Neural crest cell (in vitro differentiated cells): ENCODE measurements around the gene ATXN1L. TPM values are rescaled to one million over a fixed set of nuclear protein-coding genes. Genes with fewer than 3 reads are reported as not detected.
"Not testable (repeated sequence)": the region's sequence is repeated elsewhere in the genome, so short reads cannot be mapped to it uniquely, and the experiment has no call there.

Source experiments
- DNase-seq: peaks from one replicate; pipeline ENCODE4 v3.0.0; 2021; ENCODE audit warnings: low read depth, mixed read lengths, low spot score
- H3K27ac Mint-ChIP-seq: one replicate; pipeline ENCODE4 v1.8.0; 2021; ENCODE audit warnings: mild to moderate bottlenecking, mixed read lengths; ENCODE audit not compliant: unreplicated experiment
- H3K27me3 Mint-ChIP-seq: 2 replicates; pipeline ENCODE4 v1.8.0; 2021; ENCODE audit warnings: low read depth, mild to moderate bottlenecking, mixed read lengths
- H3K36me3 Mint-ChIP-seq: 2 replicates; pipeline ENCODE4 v1.8.0; 2021; ENCODE audit warnings: low read depth, mild to moderate bottlenecking, mixed read lengths
- H3K4me1 Mint-ChIP-seq: 2 replicates; pipeline ENCODE4 v1.8.0; 2021; ENCODE audit warnings: mixed read lengths
- H3K4me3 Mint-ChIP-seq: one replicate; pipeline ENCODE4 v1.8.0; 2021; ENCODE audit warnings: mild to moderate bottlenecking, mixed read lengths
- H3K9me3 Mint-ChIP-seq: 2 replicates; pipeline ENCODE4 v1.8.0; 2021; ENCODE audit warnings: mixed read lengths
- CTCF ChIP-seq: fragments of 200-600 bp; sonication (generic); conservative IDR thresholded peaks from 2 replicates; pipeline ENCODE4 v1.5.0; 2021; ENCODE audit warnings: antibody characterized with exemption, mild to moderate bottlenecking
- total RNA-seq: library from RNA; stranded (reverse); gene quantifications from 2 replicates; pipeline ENCODE4 v1.2.1, GENCODE V29; 2021

Gene ATXN1L
- total RNA-seq, 1 donor from 2014 or later, result 28.4 TPM

- TF ChIP-seq CTCF, result no peak
- H3K4me1 Mint-ChIP-seq, result peaks cover 25% of the 10 kb centered on the region
- peak; percentile 76 for DNase-seq
Measured at GRCh38 chr16:71808593-71809459, 37.0 kb upstream of the ATXN1L start, which contains the start of gene AP1G1. Gene AP1G1, minus strand, starts transcription at chr16:71808834. Its CDS starts 19,355 bp downstream, at chr16:71789479.

GRCh38 chr16:71810155-71810530, 35.6 kb upstream of the ATXN1L start:
- H3K36me3 Mint-ChIP-seq, H3K9me3 Mint-ChIP-seq, H3K27me3 Mint-ChIP-seq: not testable (repeated sequence)

More at GRCh38 chr16:71808593-71809459, 37.0 kb upstream of the ATXN1L start, which contains the start of gene AP1G1:
- Mint-ChIP-seq H3K27ac (peak within 1 kb of the TSS; percentile 100), H3K4me3 (peak within 1 kb of the TSS; percentile 93), H3K9me3 (no peaks in the 10 kb centered on the region), H3K36me3 (no peaks in the 10 kb centered on the region), H3K27me3 (no peaks in the 10 kb centered on the region)

GRCh38 chr16:71811261-71811803, 34.4 kb upstream of the ATXN1L start:
- DNase-seq, result no peak
- Mint-ChIP-seq H3K36me3 (no peaks in the 10 kb centered on the region), H3K4me1 (peaks cover 24% of the 10 kb centered on the region), H3K9me3 (no peaks in the 10 kb centered on the region), H3K27me3 (no peaks in the 10 kb centered on the region), H3K27ac (no peak overlapping the region), H3K4me3 (no peak overlapping the region)
- no peak for TF ChIP-seq CTCF

More at GRCh38 chr16:71810155-71810530, 35.6 kb upstream of the ATXN1L start:
- H3K4me3 Mint-ChIP-seq, result peak overlapping the region; percentile 93
- peaks cover 25% of the 10 kb centered on the region for H3K4me1 Mint-ChIP-seq
- not testable (repeated sequence) for H3K27ac Mint-ChIP-seq, DNase-seq

GRCh38 chr16:71817155-71817500, 28.6 kb upstream of the ATXN1L start:
- H3K4me3 Mint-ChIP-seq, H3K9me3 Mint-ChIP-seq, H3K27me3 Mint-ChIP-seq, DNase-seq, H3K36me3 Mint-ChIP-seq: not testable (repeated sequence)
- Mint-ChIP-seq H3K4me1 (peaks cover 10% of the 10 kb centered on the region), H3K27ac (peak overlapping the region; percentile 5)

- TF ChIP-seq CTCF, result no peak
- H3K27ac Mint-ChIP-seq, result no peak overlapping the region
- no peaks in the 10 kb centered on the region for H3K4me1 Mint-ChIP-seq
- H3K4me3 Mint-ChIP-seq, result no peak overlapping the region
- DNase-seq, result no peak
- H3K27me3 Mint-ChIP-seq, result no peaks in the 10 kb centered on the region
- no peaks in the 10 kb centered on the region for H3K9me3 Mint-ChIP-seq
- H3K36me3 Mint-ChIP-seq, result no peaks in the 10 kb centered on the region
Measured at GRCh38 chr16:71826533-71827017, 19.2 kb upstream of the ATXN1L start.

- H3K27me3 Mint-ChIP-seq, result no peaks in the 10 kb centered on the region
- H3K9me3 Mint-ChIP-seq, result no peaks in the 10 kb centered on the region
- H3K27ac Mint-ChIP-seq, result no peak overlapping the region
- no peaks in the 10 kb centered on the region for H3K36me3 Mint-ChIP-seq
- no peaks in the 10 kb centered on the region for H3K4me1 Mint-ChIP-seq
- DNase-seq, result no peak
- no peak overlapping the region for H3K4me3 Mint-ChIP-seq
- no peak for TF ChIP-seq CTCF
Measured at GRCh38 chr16:71830359-71830758, 15.4 kb upstream of the ATXN1L start.

GRCh38 chr16:71831698-71832097, 14.1 kb upstream of the ATXN1L start:
- DNase-seq, H3K27ac Mint-ChIP-seq, H3K9me3 Mint-ChIP-seq, H3K27me3 Mint-ChIP-seq, H3K36me3 Mint-ChIP-seq, H3K4me1 Mint-ChIP-seq, H3K4me3 Mint-ChIP-seq: not testable (repeated sequence)

- not testable (repeated sequence) for H3K4me3 Mint-ChIP-seq, H3K27ac Mint-ChIP-seq, DNase-seq, H3K36me3 Mint-ChIP-seq, H3K9me3 Mint-ChIP-seq, H3K4me1 Mint-ChIP-seq, H3K27me3 Mint-ChIP-seq
Measured at GRCh38 chr16:71832112-71832511, 13.7 kb upstream of the ATXN1L start.
